GM13977 (cell line): Measurements from ENCODE around the gene GDPD5.

Source experiments
- DNase-seq: peaks from one replicate; pipeline ENCODE4 v3.0.0; 2012; ENCODE audit warnings: low spot score
- CTCF ChIP-seq: IDR thresholded peaks from 2 replicates; pipeline ENCODE4 v1.5.1; 2012; ENCODE audit warnings: mild to moderate bottlenecking, control low read depth; ENCODE audit not compliant: insufficient read depth; ENCODE audit errors: extremely low read depth, missing control alignments
- in situ Hi-C: fragments of 300-500 bp; cut with MboI; formaldehyde crosslinking; loops from one replicate; pipeline ENCODE4 v1.12.0; 2022; ENCODE audit warnings: low sequenced_read_pairs, low pct_unique_long_range_greater_than_20kb, mixed read lengths, inconsistent platforms; ENCODE audit not compliant: unreplicated experiment

Gene GDPD5

GRCh38 chr11:75541193-75542087 lies 15.7 kb upstream of the GDPD5 start:
- no peak for DNase-seq
- TF ChIP-seq CTCF: no peak
- in situ Hi-C loops: no loop called here

- in situ Hi-C loops: no loop called here
- no peak for TF ChIP-seq CTCF
- no peak for DNase-seq
These were observed 14.0 kb upstream of the GDPD5 start for GRCh38 chr11:75539459-75540334.

GRCh38 chr11:75538150-75538942 lies 12.6 kb upstream of the GDPD5 start:
- in situ Hi-C loops: no loop called here
- no peak for TF ChIP-seq CTCF
- DNase-seq: no peak

- DNase-seq: no peak
- in situ Hi-C loops: no loop called here
- no peak for TF ChIP-seq CTCF
These were observed 12.0 kb upstream of the GDPD5 start for GRCh38 chr11:75537740-75538139.

- no peak for TF ChIP-seq CTCF
- peak; percentile 83 for DNase-seq
- in situ Hi-C loops: no loop called here
These were observed 11.3 kb upstream of the GDPD5 start for GRCh38 chr11:75536786-75537641.
